H1 (cell line): ENCODE data around the gene SLC39A11. TPM values are rescaled to one million over a fixed set of nuclear protein-coding genes. Genes with fewer than 3 reads are reported as not detected.

Experiments used
- BCL11A ChIP-seq, 2 experiments: IDR thresholded peaks; one replicate each; pipeline ENCODE4 v1.6.1; 2011; ENCODE audit warnings: low read depth in 2 of 2, low read length in 2 of 2, mild to moderate bottlenecking in 2 of 2
- BRCA1 ChIP-seq: IDR thresholded peaks from 2 replicates; pipeline ENCODE4 v1.6.1; 2012; ENCODE audit warnings: low read depth, low read length, improper control_type of control experiment
- CHD2 ChIP-seq: IDR thresholded peaks from 2 replicates; pipeline ENCODE4 v1.6.1; 2012; ENCODE audit warnings: low read length, improper control_type of control experiment
- HDAC6 ChIP-seq: IDR thresholded peaks from one replicate; pipeline ENCODE4 v1.7.1; 2012; ENCODE audit warnings: low read depth, mild to moderate bottlenecking, inconsistent platforms, low read length, moderate library complexity
- KDM4A ChIP-seq: IDR thresholded peaks from one replicate; pipeline ENCODE4 v1.7.1; 2012; ENCODE audit warnings: low read depth, mild to moderate bottlenecking, moderate library complexity, low read length, inconsistent platforms; ENCODE audit not compliant: severe bottlenecking
- RFX5 ChIP-seq: IDR thresholded peaks from 2 replicates; pipeline ENCODE4 v1.6.1; 2011; ENCODE audit warnings: low read depth, low read length, improper control_type of control experiment, borderline replicate concordance
- polyA plus RNA-seq, 7 experiments: library from polyadenylated mRNA; depleted of rRNA in 3 of 7; stranded (reverse) in 5 of 7; unstranded in 2 of 7; fragments of >200 nt in 5 of 7; fragments of 200-250 nt in 2 of 7; gene quantifications; 1 replicate in 5 of 7; 2 replicates in 1 of 7; 4 replicates in 1 of 7; pipeline versions ENCODE4 v1.2.1 to v1.2.3, GENCODE V29; 2011 to 2013; ENCODE audit warnings: missing spikeins in 2 of 7, mixed read lengths in 2 of 7
- total RNA-seq: library from RNA; stranded (reverse); fragmentation: NEBNext Ultra II Directional; extraction: Animal tissue kit (Norgen Biotek cat#: 25700); gene quantifications from 2 replicates; pipeline ENCODE4 v1.2.1, GENCODE V29; 2021

Gene SLC39A11
- total and polyA plus RNA-seq, 2 of the 8 experiments (the other 6 are each of a cell fraction or from before 2014, with no cell fraction given) = 12.2 to 19.6 TPM

DNA sequence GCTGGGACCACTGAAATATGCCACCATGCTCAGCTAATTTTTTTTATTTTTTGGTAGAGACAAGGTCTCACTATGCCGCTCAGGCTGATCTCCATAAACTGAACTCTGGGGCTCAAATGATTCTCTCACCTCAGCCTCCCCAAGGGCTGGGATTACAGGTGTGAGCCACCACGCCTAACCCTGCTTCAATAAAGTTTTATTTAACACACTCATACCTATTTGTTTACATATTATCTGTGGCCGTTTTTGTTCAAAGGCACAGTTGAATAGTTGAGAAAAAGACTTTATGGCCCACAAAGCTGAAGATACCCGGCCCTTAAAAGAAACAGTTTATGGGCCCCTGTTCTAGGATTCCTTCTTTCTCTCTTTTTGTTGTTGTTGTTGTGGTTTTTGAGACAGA lies 419.8 kb downstream of the SLC39A11 start (continued):
- TF ChIP-seq HDAC6 = no peak
- TF ChIP-seq RFX5 = no peak
- TF ChIP-seq KDM4A = no peak
- no peak for TF ChIP-seq CHD2
- no peak for TF ChIP-seq BCL11A (IDR thresholded peaks at IDR 0.05; ENCODE audit: low read depth in 2 of 2, low read length in 2 of 2)
- no peak for TF ChIP-seq BRCA1
- TF ChIP-seq, all 59 proteins: peak for 0
